A673 (cell line): Measurements from ENCODE around the gene ZSWIM3. TPM values are rescaled to one million over a fixed set of nuclear protein-coding genes. Genes with fewer than 3 reads are reported as not detected.
"Not testable (repeated sequence)": the region's sequence is repeated elsewhere in the genome, so short reads cannot be mapped to it uniquely, and the experiment has no call there.

ENCODE experiments used
- BruUV-seq: library from RNA; stranded (reverse); fragments of 400-500 nt; replicated peaks from 2 replicates; lab custom pipeline; 2021; lab: Mats Ljungman, UMichigan
- CTCF ChIA-PET: fragments of 300-600 bp; sonication (Branson Sonifier 250); formaldehyde crosslinking; loops from one replicate; lab custom pipeline; 2022; ENCODE audit warnings: antibody characterized with exemption; lab: Charles Lee
- POLR2A ChIA-PET: fragments of 300-600 bp; sonication (Branson Sonifier 250); formaldehyde crosslinking; loops from one replicate; lab custom pipeline; 2022; ENCODE audit warnings: antibody characterized with exemption; ENCODE audit not compliant: low non-redundant PET; lab: Charles Lee
- DNase-seq: peaks from one replicate; pipeline ENCODE4 v3.0.0-alpha.2; 2015; ENCODE audit warnings: low spot score
- H3K27ac ChIP-seq: fragments of 200-600 bp; sonication (generic); 2 replicates; pipeline ENCODE4 v1.5.1; 2016; ENCODE audit warnings: mixed run types, low read depth, mild to moderate bottlenecking, mixed read lengths, antibody characterized with exemption, low read length; ENCODE audit not compliant: poor library complexity, severe bottlenecking
- H3K27me3 ChIP-seq: fragments of 200-600 bp; sonication (generic); replicated peaks from 2 replicates; pipeline ENCODE4 v1.6.1; 2017; ENCODE audit warnings: mixed run types, low read depth, mild to moderate bottlenecking, mixed read lengths, antibody characterized with exemption, low read length; ENCODE audit not compliant: insufficient read depth, poor library complexity
- H3K36me3 ChIP-seq: fragments of 200-600 bp; sonication (generic); 2 replicates; pipeline ENCODE4 v1.6.1; 2016; ENCODE audit warnings: mixed run types, mild to moderate bottlenecking, mixed read lengths, antibody characterized with exemption, low read length; ENCODE audit not compliant: insufficient read depth, poor library complexity, severe bottlenecking
- H3K4me1 ChIP-seq: fragments of 200-600 bp; sonication (generic); 2 replicates; pipeline ENCODE4 v1.6.1; 2017; ENCODE audit warnings: mixed run types, mild to moderate bottlenecking, mixed read lengths, antibody characterized with exemption, low read length; ENCODE audit not compliant: insufficient read depth, poor library complexity, severe bottlenecking
- H3K4me3 ChIP-seq: fragments of 200-600 bp; sonication (generic); 2 replicates; pipeline ENCODE4 v1.5.1; 2016; ENCODE audit warnings: low read depth, mixed run types, mild to moderate bottlenecking, mixed read lengths, low read length; ENCODE audit not compliant: poor library complexity, severe bottlenecking
- H3K9me3 ChIP-seq: fragments of 200-600 bp; sonication (generic); 2 replicates; pipeline ENCODE4 v1.6.1; 2016; ENCODE audit warnings: mixed run types, low read depth, mild to moderate bottlenecking, mixed read lengths, antibody characterized with exemption, low read length; ENCODE audit not compliant: poor library complexity, severe bottlenecking
- EZH2 ChIP-seq: fragments of 200-600 bp; sonication (generic); IDR thresholded peaks from 2 replicates; pipeline ENCODE4 v1.6.1; 2017; ENCODE audit warnings: borderline replicate concordance, low read depth, mild to moderate bottlenecking, mixed read lengths, antibody characterized with exemption, low read length; ENCODE audit not compliant: poor library complexity, severe bottlenecking
- intact Hi-C: fragments of 100-400 bp; cut with micrococcal nuclease; formaldehyde crosslinking; loops from one replicate; pipeline ENCODE4 v1.10.0; 2022; ENCODE audit not compliant: unreplicated experiment
- total RNA-seq: library from RNA; stranded (reverse); gene quantifications from 2 replicates; pipeline ENCODE4 v1.2.3, GENCODE V29; 2021
- TF ChIP-seq, protein P1 (sequence below): fragments of 300-800, 200-600 bp; sonication (generic); conservative IDR thresholded peaks from 2 replicates; pipeline ENCODE4 v1.5.1; 2017; ENCODE audit warnings: low read depth, mild to moderate bottlenecking, antibody characterized with exemption, low read length, moderate library complexity, mixed read lengths

Gene ZSWIM3
- total RNA-seq, 1 experiment from 2014 or later, result 2.6 TPM

DNA sequence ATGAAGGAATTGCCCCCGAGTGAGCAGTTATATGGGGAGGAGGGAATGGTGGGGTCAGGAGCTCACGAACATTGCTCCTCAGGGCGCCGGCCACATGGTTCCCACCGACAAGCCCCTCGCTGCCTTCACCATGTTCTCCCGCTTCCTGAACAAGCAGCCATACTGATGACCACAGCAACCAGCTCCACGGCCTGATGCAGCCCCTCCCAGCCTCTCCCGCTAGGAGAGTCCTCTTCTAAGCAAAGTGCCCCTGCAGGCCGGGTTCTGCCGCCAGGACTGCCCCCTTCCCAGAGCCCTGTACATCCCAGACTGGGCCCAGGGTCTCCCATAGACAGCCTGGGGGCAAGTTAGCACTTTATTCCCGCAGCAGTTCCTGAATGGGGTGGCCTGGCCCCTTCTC, 40.9 kb downstream of the ZSWIM3 start:
- DNase-seq, result no peak
- Histone ChIP-seq H3K4me3 (no peak overlapping the region), H3K36me3 (peaks cover 38% of the 10 kb centered on the region), H3K4me1 (no peaks in the 10 kb centered on the region), H3K27ac (no peak overlapping the region), H3K9me3 (no peaks in the 10 kb centered on the region), H3K27me3 (no peaks in the 10 kb centered on the region)
- no peak for TF ChIP-seq EZH2
- TF ChIP-seq, protein P1, sequence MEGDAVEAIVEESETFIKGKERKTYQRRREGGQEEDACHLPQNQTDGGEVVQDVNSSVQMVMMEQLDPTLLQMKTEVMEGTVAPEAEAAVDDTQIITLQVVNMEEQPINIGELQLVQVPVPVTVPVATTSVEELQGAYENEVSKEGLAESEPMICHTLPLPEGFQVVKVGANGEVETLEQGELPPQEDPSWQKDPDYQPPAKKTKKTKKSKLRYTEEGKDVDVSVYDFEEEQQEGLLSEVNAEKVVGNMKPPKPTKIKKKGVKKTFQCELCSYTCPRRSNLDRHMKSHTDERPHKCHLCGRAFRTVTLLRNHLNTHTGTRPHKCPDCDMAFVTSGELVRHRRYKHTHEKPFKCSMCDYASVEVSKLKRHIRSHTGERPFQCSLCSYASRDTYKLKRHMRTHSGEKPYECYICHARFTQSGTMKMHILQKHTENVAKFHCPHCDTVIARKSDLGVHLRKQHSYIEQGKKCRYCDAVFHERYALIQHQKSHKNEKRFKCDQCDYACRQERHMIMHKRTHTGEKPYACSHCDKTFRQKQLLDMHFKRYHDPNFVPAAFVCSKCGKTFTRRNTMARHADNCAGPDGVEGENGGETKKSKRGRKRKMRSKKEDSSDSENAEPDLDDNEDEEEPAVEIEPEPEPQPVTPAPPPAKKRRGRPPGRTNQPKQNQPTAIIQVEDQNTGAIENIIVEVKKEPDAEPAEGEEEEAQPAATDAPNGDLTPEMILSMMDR, result no peak
- intact Hi-C loops, result loop anchor here (10.0 kb wide), 1 partner anchor 67 kb away; no protein-coding TSS in a partner anchor
- ChIA-PET CTCF (no interaction called here), POLR2A (no interaction called here)
- BruUV-seq, result no TSS peak

DNA sequence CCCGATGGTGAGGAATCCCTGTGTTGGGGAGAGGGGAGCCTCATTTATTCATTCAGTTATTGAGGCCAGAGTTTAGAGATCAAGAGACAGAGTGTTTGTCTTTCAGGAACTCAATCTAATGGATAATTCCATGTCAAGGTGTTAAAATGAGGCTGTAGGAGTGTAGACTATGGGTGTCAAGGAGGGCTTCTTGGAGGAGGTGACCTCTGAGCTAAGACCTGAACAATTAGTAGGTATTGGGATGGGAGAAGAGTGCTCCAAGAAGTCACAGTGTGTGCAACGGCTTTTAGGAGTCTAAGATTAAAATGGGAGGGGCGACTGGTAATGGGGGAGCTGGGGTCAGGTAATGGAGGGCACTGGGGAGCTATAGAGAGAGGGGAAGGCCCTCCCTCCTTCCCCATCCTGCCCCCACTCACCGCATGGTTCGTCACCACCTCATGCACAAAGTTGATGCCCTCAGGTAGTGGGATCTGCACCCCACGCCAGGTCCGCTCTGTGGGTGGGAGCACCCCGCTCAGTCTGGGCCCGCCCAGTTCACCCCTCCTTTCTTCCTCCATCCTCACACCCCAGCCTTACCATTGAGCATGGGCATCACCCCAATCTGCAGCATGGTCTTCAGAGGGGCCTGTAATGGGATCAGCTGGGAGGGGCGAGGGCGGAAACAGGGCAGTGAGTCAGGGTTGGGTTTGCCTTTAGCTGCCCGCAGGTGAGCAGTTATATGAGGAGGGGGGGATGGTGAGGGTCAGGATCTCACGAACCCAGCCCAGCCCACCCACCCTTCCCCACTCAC, 41.8 kb downstream of the ZSWIM3 start:
- H3K27ac ChIP-seq, result no peak overlapping the region
- TF ChIP-seq, protein P1, result no peak
- TF ChIP-seq EZH2, result no peak
- intact Hi-C loops, result loop anchor here (10.0 kb wide), 1 partner anchor 66 kb away; no protein-coding TSS in a partner anchor
- no peaks in the 10 kb centered on the region for H3K4me1 ChIP-seq
- no peaks in the 10 kb centered on the region for H3K9me3 ChIP-seq
- H3K36me3 ChIP-seq, result peaks cover 42% of the 10 kb centered on the region
- TSS peak; percentile 15 for BruUV-seq
- H3K27me3 ChIP-seq, result no peaks in the 10 kb centered on the region
- DNase-seq, result no peak
- ChIA-PET POLR2A (no interaction called here), CTCF (no interaction called here)
- no peak overlapping the region for H3K4me3 ChIP-seq

DNA sequence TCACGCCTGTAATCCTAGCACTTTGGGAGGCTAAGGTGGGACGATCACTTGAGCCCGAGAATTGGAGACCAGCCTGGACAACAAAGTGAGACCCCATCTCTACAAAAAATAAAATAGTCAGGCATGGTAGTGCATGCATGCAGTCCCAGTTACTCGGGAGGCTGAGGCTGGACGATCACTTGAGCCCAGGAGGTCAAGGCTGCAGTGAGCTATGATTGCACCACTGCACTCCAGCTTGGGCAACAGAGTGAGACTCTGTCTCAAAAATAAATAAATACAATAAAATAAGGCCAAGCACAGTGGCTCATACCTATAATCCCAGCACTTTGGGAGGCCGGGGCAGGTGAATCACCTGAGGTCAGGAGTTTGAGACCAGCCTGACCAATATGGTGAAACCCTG, 43.9 kb downstream of the ZSWIM3 start:
- H3K36me3 ChIP-seq, result peaks cover 57% of the 10 kb centered on the region
- H3K27ac ChIP-seq, H3K4me3 ChIP-seq, H3K4me1 ChIP-seq, H3K9me3 ChIP-seq, intact Hi-C loops, CTCF ChIA-PET, BruUV-seq, H3K27me3 ChIP-seq, DNase-seq, POLR2A ChIA-PET: not testable (repeated sequence)
